Right hindlimb (tissue), 1 donor: ENCODE measurements around the gene SRGAP3.

Source experiments
- DNase-seq: peaks from one replicate; pipeline ENCODE4 v3.0.0-alpha.2; 2018

Gene SRGAP3

GRCh38 chr3:9137676-9138075, 111.8 kb downstream of the SRGAP3 start:
- peak; percentile 65 for DNase-seq

DNA sequence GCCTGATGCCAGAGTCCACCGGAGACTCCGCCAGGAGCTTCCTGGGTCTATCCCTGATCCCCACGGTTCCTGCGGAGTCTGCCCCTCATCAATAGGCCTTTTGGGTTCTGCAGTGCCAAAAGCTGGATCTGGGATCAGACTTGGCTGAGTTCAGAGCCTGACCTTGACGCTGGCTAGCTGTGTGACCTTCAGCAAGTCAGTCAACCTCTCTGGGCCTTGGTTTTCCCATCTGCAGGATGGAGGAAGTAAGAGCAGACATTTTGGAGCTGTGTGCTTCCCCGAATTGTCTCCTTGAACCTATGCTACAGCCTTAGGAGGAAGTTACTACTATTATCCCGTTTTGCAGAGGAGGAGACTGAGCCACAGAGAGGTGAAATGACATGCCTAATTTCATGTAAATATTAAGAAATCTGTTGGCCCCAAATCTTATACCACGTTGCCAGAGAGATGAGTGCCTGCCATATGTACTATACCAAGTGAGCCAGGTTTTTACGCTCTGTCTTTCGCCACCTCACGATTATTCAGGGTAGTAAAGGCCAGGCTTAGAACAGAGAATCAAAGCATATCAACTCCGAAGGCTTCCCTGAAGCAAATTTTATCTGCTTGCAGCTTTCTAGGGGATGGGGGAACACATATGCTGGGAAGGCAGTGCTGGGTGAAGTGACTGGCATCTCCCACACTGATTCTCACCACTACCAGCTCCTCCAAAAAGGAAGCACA, 112.5 kb downstream of the SRGAP3 start:
- DNase-seq: no peak

DNA sequence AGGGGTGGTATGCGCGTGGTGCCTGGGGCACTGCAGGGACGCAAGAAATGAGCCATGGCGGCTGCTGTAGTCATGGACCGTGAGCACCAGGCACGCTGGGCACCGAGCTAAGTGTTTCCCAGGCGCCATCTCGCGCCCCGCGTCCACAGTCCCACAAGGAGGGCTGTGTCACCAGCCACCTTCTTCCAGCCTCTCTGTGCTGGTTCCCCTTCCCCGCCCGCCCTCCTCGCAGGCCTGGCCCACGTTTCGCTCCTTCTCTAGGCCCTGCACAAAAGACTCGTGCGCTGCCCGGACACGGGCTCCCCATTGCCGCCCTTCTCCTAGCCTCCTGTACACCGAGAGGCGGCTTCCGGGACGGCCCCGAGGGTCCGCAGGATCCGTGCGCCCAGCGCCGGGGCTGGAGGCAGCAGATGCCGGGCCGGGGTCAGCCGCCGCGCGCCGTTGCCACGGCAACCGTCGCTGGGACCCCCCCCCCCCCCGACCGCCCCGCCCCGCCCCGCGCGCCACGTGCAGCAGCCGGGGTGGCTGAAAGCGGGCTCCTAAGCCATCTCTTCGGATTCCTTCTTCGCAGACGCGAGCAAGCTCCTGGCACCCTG, 113.4 kb downstream of the SRGAP3 start:
- DNase-seq: peak; percentile 63

DNA sequence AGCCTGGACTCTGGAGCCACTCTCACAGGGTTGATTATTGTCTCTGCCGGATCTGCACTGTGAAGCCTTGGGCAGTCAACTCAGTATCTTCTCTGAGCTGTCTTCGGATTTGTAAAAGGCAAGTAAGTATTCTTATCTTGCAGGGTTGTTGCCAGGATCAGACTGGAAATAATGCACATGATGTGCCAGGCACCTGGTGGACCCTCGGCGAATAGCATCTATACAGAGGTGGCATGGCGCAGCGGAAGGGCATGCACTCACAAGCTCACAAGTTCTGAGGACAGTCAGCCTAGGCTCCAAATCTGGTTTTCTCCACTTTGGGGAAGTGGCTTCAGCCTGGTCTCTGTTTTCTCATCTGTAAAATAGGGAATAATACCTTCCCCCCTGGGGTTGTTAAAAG, 113.9 kb downstream of the SRGAP3 start:
- no peak for DNase-seq

DNA sequence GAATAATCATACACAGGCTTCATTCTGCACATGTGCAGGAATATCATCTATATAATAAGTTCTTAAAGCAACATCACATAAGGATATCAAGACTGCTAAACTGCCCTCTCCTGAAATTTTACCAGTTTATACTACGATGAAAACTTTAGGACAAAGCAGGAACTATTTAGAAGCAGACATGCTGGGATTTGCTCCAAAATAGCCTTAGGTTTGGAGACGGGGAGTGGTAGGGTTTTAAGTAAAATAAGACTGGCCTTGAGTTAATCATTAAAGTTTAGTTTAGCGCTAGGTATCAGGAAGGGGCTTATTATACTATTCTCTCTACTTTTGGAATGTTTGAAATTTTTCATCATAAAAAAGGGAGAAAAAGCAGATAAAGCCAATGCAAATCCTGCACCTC, 115.8 kb downstream of the SRGAP3 start:
- DNase-seq: no peak

DNA sequence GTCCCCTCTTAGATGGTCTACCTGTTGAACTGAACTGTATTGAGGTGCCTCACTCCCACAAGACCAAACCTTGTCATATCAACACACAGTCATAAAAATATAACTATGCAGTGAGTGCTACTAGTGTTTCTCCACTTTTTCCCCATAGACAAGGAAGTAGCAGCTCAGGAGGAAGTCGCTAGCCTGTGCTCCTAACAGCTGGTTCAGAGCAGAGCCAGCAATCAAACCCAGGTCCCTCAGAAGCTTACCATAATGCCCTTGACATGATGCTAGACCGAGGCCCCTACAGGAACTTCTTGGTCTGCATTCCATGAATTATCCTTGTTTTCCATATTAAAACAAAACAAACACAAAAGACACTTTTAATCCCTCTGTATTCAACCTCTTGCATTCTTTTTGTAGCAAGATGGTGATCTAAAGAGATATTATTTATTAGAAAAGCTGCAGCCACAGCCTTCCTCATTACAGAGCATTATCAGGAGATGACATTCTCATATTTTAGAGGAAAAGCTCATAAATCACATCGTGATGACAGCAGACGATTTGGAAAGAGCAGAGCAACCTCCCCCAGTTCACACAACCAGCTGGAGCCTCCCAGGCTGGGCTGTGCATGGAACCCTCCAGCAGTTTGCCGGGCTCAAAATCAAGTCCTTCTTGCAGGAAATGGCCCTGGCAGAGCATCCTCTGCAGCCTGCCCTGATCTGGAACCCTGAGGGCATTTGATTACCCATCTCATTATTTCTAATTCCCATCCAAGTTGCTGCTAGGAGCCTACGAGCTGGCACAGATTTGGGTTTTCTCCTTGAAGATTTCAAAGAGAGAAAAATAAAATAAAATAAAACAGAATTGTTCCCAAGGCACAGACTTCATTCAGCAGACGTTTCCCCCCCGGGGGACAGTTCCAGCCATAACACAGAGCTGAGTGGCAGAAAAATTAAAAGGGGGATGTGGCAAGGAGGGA, 118.8 kb downstream of the SRGAP3 start:
- DNase-seq: no peak

DNA sequence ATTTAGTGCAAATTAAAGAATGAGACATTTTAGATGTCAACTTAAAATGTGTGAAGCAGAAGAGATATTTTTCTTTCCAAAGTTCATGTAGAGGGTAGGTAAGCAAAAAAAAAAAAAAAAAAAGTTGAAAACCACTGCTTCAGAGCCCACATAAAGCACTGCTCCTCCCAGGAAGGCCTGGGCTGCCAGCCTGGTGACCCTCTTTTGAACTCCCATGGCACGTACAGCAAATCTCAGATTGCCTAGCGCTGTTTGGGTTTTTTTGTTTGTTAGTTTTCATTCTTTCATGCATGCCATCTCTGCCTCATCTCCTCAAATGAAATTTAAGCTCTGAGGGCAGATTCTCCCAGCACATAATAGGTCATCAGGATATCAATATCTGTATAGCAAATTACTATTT, 120.1 kb downstream of the SRGAP3 start:
- DNase-seq: no peak

DNA sequence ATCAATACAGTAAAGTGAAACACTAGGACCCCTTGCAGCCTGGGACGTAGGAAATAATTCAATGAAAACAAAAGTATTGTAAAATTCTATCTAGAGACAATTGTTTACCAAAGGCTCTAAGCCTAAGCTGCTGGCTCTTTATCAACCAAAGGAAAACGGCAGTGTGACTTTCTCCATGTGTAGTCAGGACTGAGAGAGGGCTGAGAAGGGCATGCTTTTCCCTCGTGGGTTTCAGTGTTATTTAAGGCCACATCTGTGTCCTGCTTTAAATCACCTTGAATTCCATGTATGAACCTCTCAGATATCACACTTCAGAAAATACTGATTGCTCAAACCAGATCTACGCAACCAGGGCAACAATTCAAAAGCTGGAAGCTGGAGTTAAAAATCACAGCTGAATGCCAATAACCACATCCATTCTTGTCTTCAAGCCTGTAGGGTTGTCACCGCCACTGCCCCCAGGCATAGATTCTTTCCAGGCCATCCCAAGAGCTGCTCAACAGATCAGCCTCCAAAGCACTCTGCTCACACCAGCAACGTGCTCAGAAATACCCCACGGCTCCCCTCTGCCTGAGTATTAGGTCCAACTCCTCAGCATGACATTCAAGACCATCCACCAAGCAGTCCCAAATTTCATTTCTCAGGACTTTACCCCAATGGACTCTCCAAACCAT, 124.0 kb downstream of the SRGAP3 start:
- no peak for DNase-seq

DNA sequence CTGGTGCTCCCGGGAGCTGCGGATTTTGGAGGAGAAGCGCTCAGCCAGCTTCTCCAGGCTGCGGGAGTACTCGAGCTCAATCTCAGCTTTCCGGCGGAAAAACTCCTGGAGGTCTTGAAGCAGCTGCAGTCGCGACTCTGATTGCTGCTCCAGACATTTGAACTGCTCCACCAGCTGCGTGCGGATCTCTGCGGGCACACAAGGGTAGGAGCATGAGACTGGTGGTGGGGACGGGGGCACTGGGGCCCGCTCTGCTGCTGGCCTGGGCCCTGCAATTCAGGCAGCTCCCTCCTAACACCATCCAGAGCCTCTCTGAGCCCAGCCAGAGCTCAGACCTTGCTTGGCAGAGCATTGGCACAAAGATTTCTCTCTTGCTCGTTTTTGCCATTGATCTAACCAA, 124.7 kb downstream of the SRGAP3 start:
- no peak for DNase-seq

GRCh38 chr3:9123840-9124239, 125.6 kb downstream of the SRGAP3 start:
- no peak for DNase-seq

DNA sequence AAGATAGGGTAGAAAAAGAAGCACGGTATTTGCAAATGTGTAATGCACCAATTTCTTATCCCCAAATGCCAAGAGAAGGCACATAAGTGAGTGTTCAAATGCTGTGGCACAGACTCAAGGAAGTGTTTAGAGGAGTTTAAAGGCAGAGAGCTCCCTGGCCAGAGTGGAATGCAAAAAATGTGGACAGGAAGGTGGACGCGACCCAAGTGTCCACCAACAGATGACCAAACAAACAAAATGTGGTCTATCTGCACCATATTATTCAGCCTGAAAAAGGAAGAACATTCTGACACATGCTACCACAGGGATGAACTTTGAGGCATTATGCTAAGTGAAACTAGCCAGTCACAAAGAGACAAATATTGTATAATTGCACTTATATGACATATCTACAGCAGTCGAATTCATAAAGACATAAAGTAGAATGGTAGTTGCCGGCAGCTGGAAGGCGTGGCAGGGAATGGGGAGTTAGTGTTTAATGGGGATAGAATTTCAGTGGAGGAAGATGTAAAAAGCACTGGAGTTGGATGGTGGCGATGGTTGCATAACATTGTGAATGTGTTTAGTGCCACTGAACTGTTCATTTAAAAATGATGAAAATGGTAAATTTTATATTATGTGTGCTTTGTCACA, 126.6 kb downstream of the SRGAP3 start:
- DNase-seq: no peak

DNA sequence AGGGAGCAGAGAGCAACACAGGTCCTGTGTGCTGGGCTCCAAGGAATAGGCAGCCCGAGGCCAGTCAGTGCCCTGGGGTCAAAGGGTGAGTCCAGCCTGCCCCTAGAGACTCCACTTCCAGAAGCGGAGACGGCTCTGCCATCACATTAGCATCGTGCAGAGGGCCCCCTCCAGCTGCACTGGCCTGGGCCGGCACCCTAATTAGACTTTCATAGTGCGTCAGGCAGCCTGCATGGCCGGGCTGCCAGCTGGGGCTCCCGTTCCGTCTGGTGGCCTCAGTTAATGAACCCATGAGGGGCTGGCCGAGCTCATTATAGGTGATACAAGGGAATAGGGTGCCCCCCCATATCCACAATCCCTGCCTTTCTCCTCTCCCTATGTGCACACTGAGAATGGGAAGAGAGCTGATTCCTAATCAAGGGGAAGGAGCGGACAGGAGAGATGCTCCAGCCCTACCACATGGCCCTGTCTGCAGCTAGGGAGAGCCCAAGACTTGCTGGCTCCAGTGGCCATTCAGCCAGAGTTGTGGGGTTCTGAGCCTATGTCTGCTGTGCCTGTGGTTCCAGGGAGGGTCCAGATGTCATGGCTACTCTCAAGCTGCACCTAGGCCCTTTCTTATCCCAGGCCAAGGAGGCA, 128.0 kb downstream of the SRGAP3 start:
- no peak for DNase-seq

- no peak for DNase-seq
Measured at GRCh38 chr3:9119331-9119730, 130.1 kb downstream of the SRGAP3 start.

- DNase-seq: no peak
Measured at GRCh38 chr3:9118222-9118621, 131.2 kb downstream of the SRGAP3 start.

DNA sequence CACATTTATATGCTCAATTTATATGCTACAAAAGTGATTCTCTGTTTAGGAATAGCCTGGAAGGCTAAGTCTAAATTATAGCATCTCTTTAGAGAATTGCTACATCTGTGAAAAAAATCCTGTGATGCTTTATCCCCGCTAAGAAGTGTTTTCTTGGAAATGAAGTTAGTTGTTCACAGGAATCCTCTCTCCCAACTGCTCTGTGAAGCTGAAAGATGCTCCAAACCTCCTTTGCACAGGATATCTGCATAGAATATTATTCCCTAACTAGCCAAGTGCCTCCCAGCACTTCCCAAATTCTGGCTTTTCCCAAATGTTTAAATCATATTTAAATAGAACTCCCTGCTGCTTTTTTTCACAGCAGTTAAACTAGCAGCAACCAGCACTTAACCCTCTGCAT, 132.2 kb downstream of the SRGAP3 start:
- DNase-seq: no peak

DNA sequence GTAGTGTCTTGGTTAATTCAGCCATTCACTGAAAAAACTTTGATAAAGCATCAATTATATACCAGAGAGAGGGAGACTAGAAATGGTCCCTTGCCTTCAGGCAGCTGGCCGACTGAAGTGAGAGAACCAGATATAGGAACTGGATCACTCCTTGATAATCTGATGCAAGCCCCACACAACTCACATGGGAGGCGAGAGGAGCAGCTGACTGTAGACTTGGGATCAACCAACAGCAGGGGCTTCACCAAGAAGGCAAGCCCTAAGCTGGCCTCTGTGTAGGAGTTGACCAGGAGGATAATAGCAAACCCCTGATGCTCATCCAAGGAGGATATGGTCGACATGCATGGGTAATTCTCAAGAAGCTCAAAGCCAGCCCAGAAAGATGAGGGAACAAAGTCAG, 133.1 kb downstream of the SRGAP3 start:
- DNase-seq: no peak

- no peak for DNase-seq
Measured at GRCh38 chr3:9115336-9115735, 134.1 kb downstream of the SRGAP3 start.

DNA sequence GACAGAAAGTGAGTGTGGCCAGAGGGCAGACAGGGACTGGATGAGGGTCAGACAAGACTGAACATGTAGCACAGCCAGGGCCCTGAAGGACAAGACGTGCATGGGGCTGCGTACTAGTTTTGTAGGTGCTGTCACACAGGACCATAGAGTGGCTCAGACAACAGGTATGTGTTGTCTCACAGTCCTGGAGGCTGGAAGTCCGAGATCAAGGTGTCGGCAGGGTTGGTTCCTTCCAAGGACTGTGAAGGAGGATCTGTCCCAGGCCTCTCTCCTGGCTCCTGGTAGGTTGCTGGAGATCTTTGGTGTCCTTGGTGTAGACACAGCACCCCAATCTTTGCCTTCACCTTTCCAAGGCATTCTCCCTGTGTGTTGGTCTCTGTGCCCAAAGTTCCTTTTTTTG, 136.4 kb downstream of the SRGAP3 start:
- DNase-seq: no peak

DNA sequence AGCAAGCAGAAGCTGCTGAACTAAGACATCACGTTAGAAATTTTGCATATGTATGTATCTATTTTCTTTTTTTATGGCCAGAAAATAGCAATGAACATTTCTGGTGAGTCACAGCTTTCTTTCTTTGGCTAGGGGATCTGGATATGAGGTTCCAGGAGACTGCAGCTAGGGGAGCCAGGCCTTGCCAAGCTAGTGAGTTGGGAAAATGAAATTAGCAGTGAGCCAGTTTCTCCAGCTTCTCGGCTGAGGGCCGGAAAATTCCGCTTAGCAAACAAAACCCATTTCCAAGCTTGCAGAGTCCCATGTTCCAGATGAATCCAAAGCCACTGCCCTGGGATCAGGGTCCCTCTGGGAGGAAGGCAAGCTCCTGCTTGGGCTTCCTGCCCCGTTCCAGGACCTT, 137.6 kb downstream of the SRGAP3 start:
- DNase-seq: peak; percentile 88

DNA sequence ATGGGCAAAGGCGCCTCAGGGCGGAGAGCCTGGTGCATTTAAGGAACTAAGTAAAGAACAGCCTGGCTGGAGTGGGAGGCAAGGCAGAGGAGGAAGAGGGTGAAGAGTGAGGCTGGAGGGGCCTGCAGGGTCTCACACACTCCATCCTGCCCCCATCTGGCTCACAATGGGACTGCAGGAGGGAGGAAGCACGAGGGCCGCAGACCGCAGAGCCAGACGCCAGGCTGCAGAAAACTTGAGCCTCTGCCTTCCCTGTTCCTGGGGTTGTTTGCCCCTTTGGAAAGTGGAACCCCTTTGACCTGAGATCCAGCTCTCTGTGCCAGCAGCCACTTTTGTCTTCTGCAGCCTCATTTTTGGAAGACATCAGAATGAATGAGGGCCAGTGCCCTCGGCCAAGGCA, 138.0 kb downstream of the SRGAP3 start:
- DNase-seq: no peak

DNA sequence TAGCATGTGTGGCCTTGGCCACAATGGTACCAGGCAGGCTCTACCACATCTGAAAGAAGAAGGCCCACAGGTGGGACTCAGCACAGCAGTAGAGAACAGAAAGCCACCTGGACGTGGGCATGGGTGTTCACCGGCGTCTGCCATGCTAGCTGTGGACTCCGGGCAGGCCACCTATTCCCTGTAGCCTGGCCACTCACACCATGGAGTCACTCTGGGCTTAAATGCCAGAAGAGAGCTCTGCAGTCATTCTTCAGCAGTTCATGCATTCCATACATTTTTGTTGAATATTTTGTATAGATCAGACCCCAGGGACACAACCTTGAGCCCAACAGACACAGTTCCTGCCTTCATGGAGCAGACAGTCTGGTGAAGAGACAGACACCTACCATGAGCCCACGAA, 138.6 kb downstream of the SRGAP3 start:
- DNase-seq: no peak

DNA sequence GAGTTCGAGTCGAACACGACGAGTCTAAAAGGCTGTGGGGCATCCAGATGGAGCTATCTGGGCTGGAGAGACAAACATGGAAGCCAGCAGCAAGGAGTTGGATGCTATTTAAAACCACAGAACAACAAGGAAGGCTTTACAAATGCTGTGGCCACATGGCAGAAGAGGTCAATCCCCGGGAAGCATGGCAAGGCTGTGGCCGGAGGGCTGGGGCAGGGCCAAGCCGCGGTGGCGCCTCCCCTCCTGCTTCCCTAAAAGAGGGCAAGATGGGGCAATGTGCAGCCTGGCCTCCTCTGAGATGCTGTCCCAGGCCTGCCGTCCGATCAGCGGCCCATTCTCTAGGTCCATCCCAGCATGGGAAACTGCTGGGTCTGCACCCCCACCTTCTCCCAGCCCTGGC, 139.1 kb downstream of the SRGAP3 start:
- DNase-seq: no peak
